ENCODE results near the gene ENPP7.

DNA sequence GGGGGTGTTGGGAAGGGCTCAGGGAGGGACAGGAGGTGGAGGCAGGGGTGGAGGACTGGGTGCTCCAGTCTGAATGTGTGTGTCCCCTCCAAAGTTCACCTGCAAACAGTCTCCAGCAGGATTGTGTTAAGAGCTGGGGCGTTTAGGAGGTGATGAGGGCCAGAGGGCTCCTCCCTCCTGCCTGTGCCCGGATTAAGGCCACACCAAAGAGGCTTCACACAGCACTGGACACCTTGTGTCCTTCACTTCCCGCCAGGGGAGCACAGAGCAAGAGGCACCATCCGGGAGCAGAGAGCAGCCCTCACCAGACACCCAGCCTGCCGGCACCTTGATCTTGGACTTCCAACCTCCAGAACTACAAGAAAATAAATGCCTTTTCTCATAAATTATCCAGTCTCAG, 30.2 kb upstream of the ENPP7 start:
- no peak for TF ChIP-seq GATA2 (IDR thresholded peaks at IDR 0.05; ENCODE audit: low read depth, low read length)
- TF ChIP-seq GATA3 (IDR thresholded peaks at IDR 0.05; ENCODE audit: low read depth, low read length), result no peak

All from SH-SY5Y (cell line).